Trophoblast cell (in vitro differentiated cells and primary cell): Measurements from ENCODE around the gene LBX2.
"Not testable (repeated sequence)": the region's sequence is repeated elsewhere in the genome, so short reads cannot be mapped to it uniquely, and the experiment has no call there.

Experiments used
- DNase-seq, 2 donors: peaks; one replicate each; pipeline ENCODE4 v3.0.0-alpha.2; 2016
- H2AFZ ChIP-seq: 2 replicates; pipeline ENCODE4 v1.6.1; 2013; ENCODE audit warnings: low read length, moderate library complexity, mild to moderate bottlenecking; ENCODE audit not compliant: insufficient read depth, poor library complexity
- H2AK5ac ChIP-seq: 2 replicates; pipeline ENCODE4 v1.6.1; 2013; ENCODE audit warnings: mild to moderate bottlenecking, low read length
- H2BK120ac ChIP-seq: 2 replicates; pipeline ENCODE4 v1.6.1; 2013; ENCODE audit warnings: low read length, mild to moderate bottlenecking, moderate library complexity; ENCODE audit not compliant: insufficient read depth, poor library complexity
- H2BK12ac ChIP-seq: 2 replicates; pipeline ENCODE4 v1.6.1; 2013; ENCODE audit warnings: mild to moderate bottlenecking, low read length, moderate library complexity
- H2BK5ac ChIP-seq: 2 replicates; pipeline ENCODE4 v1.6.1; 2013; ENCODE audit warnings: low read length, low read depth, moderate library complexity, mild to moderate bottlenecking; ENCODE audit not compliant: poor library complexity
- H3K14ac ChIP-seq: 2 replicates; pipeline ENCODE4 v1.6.1; 2013; ENCODE audit warnings: mild to moderate bottlenecking, low read length
- H3K18ac ChIP-seq: 2 replicates; pipeline ENCODE4 v1.6.1; 2013; ENCODE audit warnings: mild to moderate bottlenecking, low read length
- H3K23ac ChIP-seq: 2 replicates; pipeline ENCODE4 v1.6.1; 2013; ENCODE audit warnings: low read length
- H3K27ac ChIP-seq: 2 replicates; pipeline ENCODE4 v1.5.1; 2013; ENCODE audit warnings: low read depth, mild to moderate bottlenecking, inconsistent platforms, low read length, moderate library complexity
- H3K27me3 ChIP-seq: 2 replicates; pipeline ENCODE4 v1.6.1; 2013; ENCODE audit warnings: inconsistent platforms, mild to moderate bottlenecking, low read length, moderate library complexity; ENCODE audit not compliant: insufficient read depth
- H3K36me3 ChIP-seq, 2 experiments: 1 replicate in 1 of 2; 2 replicates in 1 of 2; pipeline ENCODE4 v1.6.1; 2013; ENCODE audit warnings: low read length in 2 of 2, mild to moderate bottlenecking in 2 of 2, moderate library complexity in 1 of 2; ENCODE audit not compliant: insufficient read depth in 2 of 2, control insufficient read depth in 1 of 2
- H3K4ac ChIP-seq: 2 replicates; pipeline ENCODE4 v1.6.1; 2013; ENCODE audit warnings: low read depth, mild to moderate bottlenecking, low read length, moderate library complexity
- H3K4me1 ChIP-seq, 2 experiments: 1 replicate in 1 of 2; 2 replicates in 1 of 2; pipeline ENCODE4 v1.6.1; 2013; ENCODE audit warnings: low read length in 2 of 2, mild to moderate bottlenecking in 2 of 2, moderate library complexity in 1 of 2; ENCODE audit not compliant: insufficient read depth in 2 of 2, control insufficient read depth in 1 of 2
- H3K4me2 ChIP-seq: 2 replicates; pipeline ENCODE4 v1.6.1; 2013; ENCODE audit warnings: inconsistent platforms, mild to moderate bottlenecking, low read length, moderate library complexity
- H3K4me3 ChIP-seq: 2 replicates; pipeline ENCODE4 v1.5.1; 2013; ENCODE audit warnings: mild to moderate bottlenecking, low read depth, low read length, inconsistent platforms
- H3K79me1 ChIP-seq: one replicate; pipeline ENCODE4 v1.6.1; 2013; ENCODE audit warnings: low read length
- H3K79me2 ChIP-seq: 2 replicates; pipeline ENCODE4 v1.6.1; 2013; ENCODE audit warnings: low read length, mild to moderate bottlenecking; ENCODE audit not compliant: control insufficient read depth, insufficient read depth, poor library complexity
- H3K9ac ChIP-seq: 2 replicates; pipeline ENCODE4 v1.6.1; 2013; ENCODE audit warnings: mild to moderate bottlenecking, low read length
- H3K9me3 ChIP-seq: 2 replicates; pipeline ENCODE4 v1.6.1; 2013; ENCODE audit warnings: low read depth, mild to moderate bottlenecking, control low read depth, inconsistent platforms, low read length; ENCODE audit not compliant: insufficient read depth
- H4K12ac ChIP-seq: 2 replicates; pipeline ENCODE4 v1.6.1; 2013; ENCODE audit warnings: low read depth, mild to moderate bottlenecking, low read length, moderate library complexity
- H4K8ac ChIP-seq: 2 replicates; pipeline ENCODE4 v1.6.1; 2013; ENCODE audit warnings: low read depth, mild to moderate bottlenecking, low read length, moderate library complexity
- H4K91ac ChIP-seq: one replicate; pipeline ENCODE4 v1.6.1; 2013; ENCODE audit warnings: low read depth, mild to moderate bottlenecking, low read length, moderate library complexity
- WGBS: extraction: QIAGEN DNeasy Blood & Tissue Kit; methylation state at CpG from one replicate; pipeline ENCODE4 v1.1.7; 2013; ENCODE audit warnings: missing lambda C conversion rate; ENCODE audit not compliant: insufficient read length, insufficient coverage; ENCODE audit errors: extremely low coverage; 5-methylcytosine and 5-hydroxymethylcytosine counted together

Gene LBX2

GRCh38 chr2:74483675-74484164, 15.7 kb downstream of the LBX2 start:
- H3K27ac ChIP-seq, H2AK5ac ChIP-seq, H3K9ac ChIP-seq, H2AFZ ChIP-seq, H4K12ac ChIP-seq, H4K91ac ChIP-seq, H3K23ac ChIP-seq, H2BK120ac ChIP-seq, DNase-seq, H2BK5ac ChIP-seq, H3K9me3 ChIP-seq, H3K27me3 ChIP-seq, H2BK12ac ChIP-seq, H3K4ac ChIP-seq, H3K18ac ChIP-seq, H3K79me2 ChIP-seq, H3K14ac ChIP-seq: not testable (repeated sequence)
- peak overlapping the region; percentile 73 for H4K8ac ChIP-seq
- no CpG with 5 or more reads among the region's 19 CpGs for whole genome bisulfite sequencing
- peaks cover 11% of the 10 kb centered on the region for H3K79me1 ChIP-seq
- H3K4me2 ChIP-seq: peak overlapping the region; percentile 66
- peak overlapping the region; percentile 56 for H3K4me3 ChIP-seq
- H3K36me3 ChIP-seq: peaks cover 7 to 11% of the 10 kb centered on the region in 2 experiments
- peaks cover 9 to 15% of the 10 kb centered on the region in 2 experiments for H3K4me1 ChIP-seq

- no peaks in the 10 kb centered on the region for H3K27me3 ChIP-seq
- H3K18ac ChIP-seq: peak within 1 kb of the TSS; percentile 71
- peak within 1 kb of the TSS; percentile 89 for H3K9ac ChIP-seq
- H4K12ac ChIP-seq: peak within 1 kb of the TSS; percentile 55
- peaks cover 9 to 11% of the 10 kb centered on the region in 2 experiments for H3K36me3 ChIP-seq
- H3K4me3 ChIP-seq: peak within 1 kb of the TSS; percentile 94
- peak within 1 kb of the TSS; percentile 65 for H3K14ac ChIP-seq
- DNase-seq: peak; percentile 91 to 94
- H4K8ac ChIP-seq: peak within 1 kb of the TSS; percentile 82
- peak within 1 kb of the TSS; percentile 66 for H3K4me2 ChIP-seq
- peak within 1 kb of the TSS; percentile 65 for H3K27ac ChIP-seq
- peak within 1 kb of the TSS; percentile 51 for H3K4ac ChIP-seq
- no peak within 1 kb of the TSS for H2BK12ac ChIP-seq
- H3K23ac ChIP-seq: no peak within 1 kb of the TSS
- H2BK5ac ChIP-seq: peak within 1 kb of the TSS; percentile 73
- peak within 1 kb of the TSS; percentile 71 for H4K91ac ChIP-seq
- H3K4me1 ChIP-seq: peaks cover 9 to 13% of the 10 kb centered on the region in 2 experiments
- peaks cover 9% of the 10 kb centered on the region for H3K79me2 ChIP-seq
- no peaks in the 10 kb centered on the region for H3K9me3 ChIP-seq
- H2AFZ ChIP-seq: peak within 1 kb of the TSS; percentile 80
- peak within 1 kb of the TSS; percentile 40 for H2BK120ac ChIP-seq
- WGBS: no CpG with 5 or more reads among the region's 50 CpGs
- peaks cover 11% of the 10 kb centered on the region for H3K79me1 ChIP-seq
- peak within 1 kb of the TSS; percentile 9 for H2AK5ac ChIP-seq
Observed at GRCh38 chr2:74482801-74483674, 16.4 kb downstream of the LBX2 start, which contains the start of the genes CCDC142 and TTC31. CCDC142 (minus strand) TSS chr2:74482998; CDS start chr2:74482837, 161 bp downstream. TTC31 (plus strand) TSS chr2:74483081; CDS start chr2:74483096, 15 bp downstream.

GRCh38 chr2:74481961-74482800, 17.2 kb downstream of the LBX2 start:
- no peaks in the 10 kb centered on the region for H3K27me3 ChIP-seq
- H3K4me3 ChIP-seq: peak overlapping the region; percentile 94
- peak overlapping the region; percentile 78 for H2AFZ ChIP-seq
- H3K36me3 ChIP-seq: peaks cover 13 to 14% of the 10 kb centered on the region in 2 experiments
- H3K79me2 ChIP-seq: peaks cover 9% of the 10 kb centered on the region
- peak overlapping the region; percentile 34 for H4K91ac ChIP-seq
- H3K23ac ChIP-seq: no peak overlapping the region
- peak overlapping the region; percentile 40 for H2BK120ac ChIP-seq
- H4K8ac ChIP-seq: peak overlapping the region; percentile 71
- peak overlapping the region; percentile 89 for H3K9ac ChIP-seq
- H4K12ac ChIP-seq: peak overlapping the region; percentile 2
- no peak overlapping the region for H2BK5ac ChIP-seq
- peak overlapping the region; percentile 54 for H3K18ac ChIP-seq
- peak overlapping the region; percentile 9 for H2AK5ac ChIP-seq
- peak overlapping the region; percentile 51 for H3K4ac ChIP-seq
- no peaks in the 10 kb centered on the region for H3K9me3 ChIP-seq
- no CpG with 5 or more reads among the region's 80 CpGs for WGBS
- H3K27ac ChIP-seq: peak overlapping the region; percentile 65
- H3K79me1 ChIP-seq: peaks cover 11% of the 10 kb centered on the region
- peak; percentile 36 to 60 for DNase-seq
- peaks cover 9 to 10% of the 10 kb centered on the region in 2 experiments for H3K4me1 ChIP-seq
- no peak overlapping the region for H2BK12ac ChIP-seq
- H3K4me2 ChIP-seq: peak overlapping the region; percentile 66
- H3K14ac ChIP-seq: peak overlapping the region; percentile 34

GRCh38 chr2:74481431-74481830, 18.0 kb downstream of the LBX2 start:
- Histone ChIP-seq H3K36me3 (peaks cover 12 to 14% of the 10 kb centered on the region in 2 experiments), H3K4me3 (no peak overlapping the region), H2AK5ac (no peak overlapping the region), H3K9me3 (no peaks in the 10 kb centered on the region), H4K91ac (no peak overlapping the region), H3K27ac (no peak overlapping the region), H3K18ac (peak overlapping the region; percentile 21), H3K4me2 (peak overlapping the region; percentile 66), H3K23ac (no peak overlapping the region), H3K4me1 (peaks cover 9 to 10% of the 10 kb centered on the region in 2 experiments), H2BK5ac (no peak overlapping the region), H3K79me1 (peaks cover 11% of the 10 kb centered on the region), H4K8ac (peak overlapping the region; percentile 71), H3K27me3 (no peaks in the 10 kb centered on the region), H3K9ac (peak overlapping the region; percentile 89), H4K12ac (peak overlapping the region; percentile 1), H2BK120ac (no peak overlapping the region), H3K79me2 (peaks cover 9% of the 10 kb centered on the region), H2AFZ (no peak overlapping the region), H3K14ac (no peak overlapping the region), H3K4ac (peak overlapping the region; percentile 51), H2BK12ac (no peak overlapping the region)
- no CpG with 5 or more reads among the region's 3 CpGs for WGBS
- DNase-seq: no peak
